Testis (tissue), 3 donors: Measurements from ENCODE around the gene CFB. TPM values are rescaled to one million over a fixed set of nuclear protein-coding genes. Genes with fewer than 3 reads are reported as not detected.

Experiments used
- DNase-seq: peaks from one replicate; pipeline ENCODE4 v3.0.0-alpha.2; 2019
- H3K27ac ChIP-seq, 2 donors: fragments of 200-600 bp; sonication (generic); one replicate each; pipeline ENCODE4 v1.5.1; 2019
- H3K27me3 ChIP-seq: fragments of 200-600 bp; sonication (generic); one replicate; pipeline ENCODE4 v1.5.1; 2019
- H3K36me3 ChIP-seq: fragments of 200-600 bp; sonication (generic); one replicate; pipeline ENCODE4 v1.5.1; 2017; ENCODE audit warnings: low read depth; ENCODE audit errors: missing control alignments
- H3K4me1 ChIP-seq: fragments of 200-600 bp; sonication (generic); one replicate; pipeline ENCODE4 v1.5.1; 2019
- H3K4me3 ChIP-seq, 2 donors: fragments of 200-600 bp; sonication (generic); one replicate each; pipeline ENCODE4 v1.5.1; 2017 to 2019
- H3K9me3 ChIP-seq: fragments of 200-600 bp; sonication (generic); one replicate; pipeline ENCODE4 v1.5.1; 2017
- CTCF ChIP-seq, 3 experiments: fragments of 450-650 bp in 2 of 3; fragments of 200-600 bp in 1 of 3; sonication (generic) in 1 of 3; IDR thresholded peaks; one replicate each; pipeline ENCODE4 v1.5.1; 2016 to 2019; ENCODE audit warnings: antibody characterized with exemption in 3 of 3, mild to moderate bottlenecking in 2 of 3, moderate library complexity in 1 of 3
- POLR2A ChIP-seq: fragments of 450-650 bp; IDR thresholded peaks from one replicate; pipeline ENCODE4 v1.6.1; 2017; ENCODE audit warnings: antibody characterized with exemption, mild to moderate bottlenecking, moderate library complexity
- WGBS, 2 donors: methylation state at CpG; one replicate each; pipeline ENCODE4 v1.1.5; 2018; 5-methylcytosine and 5-hydroxymethylcytosine counted together
- intact Hi-C: fragments of 100-400 bp; cut with DNase I; formaldehyde crosslinking; loops from one replicate; pipeline ENCODE4 v1.15.1; 2023; ENCODE audit warnings: low total_unique reads
- polyA plus RNA-seq: library from polyadenylated mRNA; stranded (reverse); fragments of 350-450 nt; fragmentation: Illumina TruSeq; extraction: RNeasy Lipid Tissue Mini Kit (QIAGEN cat#74804); gene quantifications from one replicate; pipeline ENCODE4 v1.2.3, GENCODE V29; 2014; ENCODE audit warnings: low read depth, low replicate concordance; ENCODE audit not compliant: insufficient read depth
- total RNA-seq, 2 donors: library from RNA; depleted of rRNA; stranded (reverse); fragments of >200 nt; gene quantifications; one replicate each; pipeline ENCODE4 v1.2.3, GENCODE V29; 2016

CFB gene
- total and polyA plus RNA-seq, 3 donors from 2014 or later = 4.8 to 38.6 (median 5.8) TPM

- intact Hi-C loops = no loop called here
- WGBS, 2 donors = 93 to 96% methylated on average over 12 of the region's 12 CpGs
- no peaks in the 10 kb centered on the region for H3K9me3 ChIP-seq
- no peaks in the 10 kb centered on the region for H3K36me3 ChIP-seq
- DNase-seq = no peak
- TF ChIP-seq CTCF (IDR thresholded peaks at IDR 0.05) = no peak
- no peak for TF ChIP-seq POLR2A
- no peaks in the 10 kb centered on the region for H3K27me3 ChIP-seq
- H3K27ac ChIP-seq = no peak overlapping the region
- peaks cover 12% of the 10 kb centered on the region for H3K4me1 ChIP-seq
- no peak overlapping the region for H3K4me3 ChIP-seq
Observed at GRCh38 chr6:31961616-31962015, 15.7 kb downstream of the CFB start.

DNA sequence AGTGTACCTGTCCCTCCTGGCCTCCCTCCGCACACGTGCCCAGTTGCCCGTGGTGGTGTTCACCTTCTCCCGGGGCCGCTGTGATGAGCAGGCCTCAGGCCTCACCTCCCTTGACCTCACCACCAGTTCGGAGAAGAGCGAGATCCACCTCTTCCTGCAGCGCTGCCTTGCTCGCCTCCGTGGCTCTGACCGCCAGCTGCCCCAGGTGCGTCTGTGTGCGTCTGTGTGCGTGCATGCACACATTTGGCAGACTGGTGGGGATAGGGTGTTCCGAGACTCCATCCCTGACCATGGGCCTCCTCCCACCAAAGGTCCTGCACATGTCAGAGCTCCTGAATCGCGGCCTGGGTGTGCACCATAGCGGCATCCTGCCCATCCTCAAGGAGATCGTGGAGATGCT, 18.0 kb downstream of the CFB start:
- Histone ChIP-seq H3K36me3 (no peaks in the 10 kb centered on the region), H3K27me3 (no peaks in the 10 kb centered on the region), H3K4me1 (peaks cover 2% of the 10 kb centered on the region), H3K9me3 (no peaks in the 10 kb centered on the region), H3K4me3 (no peak overlapping the region), H3K27ac (no peak overlapping the region)
- intact Hi-C loops = no loop called here
- TF ChIP-seq POLR2A (no peak), CTCF (IDR thresholded peaks at IDR 0.05) (no peak)
- no peak for DNase-seq
- 96 to 97% methylated on average over 13 to 16 of the region's 19 CpGs for WGBS, 2 donors

DNA sequence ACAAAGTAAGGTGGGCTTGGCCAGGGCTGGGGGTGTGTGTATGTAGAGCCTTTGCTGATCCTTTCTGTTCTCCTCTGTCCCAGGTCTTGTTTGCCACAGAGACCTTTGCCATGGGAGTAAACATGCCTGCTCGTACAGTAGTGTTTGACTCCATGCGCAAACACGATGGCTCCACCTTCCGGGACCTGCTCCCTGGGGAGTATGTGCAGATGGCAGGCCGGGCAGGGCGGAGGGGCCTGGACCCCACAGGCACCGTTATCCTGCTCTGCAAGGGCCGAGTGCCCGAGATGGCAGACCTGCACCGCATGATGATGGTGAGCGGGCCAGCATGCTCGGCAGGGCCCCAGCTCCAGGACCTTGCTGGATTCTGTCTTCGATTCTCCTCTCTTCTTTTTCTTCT, 19.8 kb downstream of the CFB start:
- intact Hi-C loops = no loop called here
- no peak for TF ChIP-seq POLR2A
- no peak for TF ChIP-seq CTCF (IDR thresholded peaks at IDR 0.05)
- 76 to 92% methylated on average over 12 to 13 of the region's 13 CpGs for WGBS, 2 donors
- Histone ChIP-seq H3K27me3 (no peaks in the 10 kb centered on the region), H3K9me3 (no peaks in the 10 kb centered on the region), H3K4me3 (no peak overlapping the region), H3K27ac (no peak overlapping the region), H3K36me3 (no peaks in the 10 kb centered on the region), H3K4me1 (no peaks in the 10 kb centered on the region)
- no peak for DNase-seq

DNA sequence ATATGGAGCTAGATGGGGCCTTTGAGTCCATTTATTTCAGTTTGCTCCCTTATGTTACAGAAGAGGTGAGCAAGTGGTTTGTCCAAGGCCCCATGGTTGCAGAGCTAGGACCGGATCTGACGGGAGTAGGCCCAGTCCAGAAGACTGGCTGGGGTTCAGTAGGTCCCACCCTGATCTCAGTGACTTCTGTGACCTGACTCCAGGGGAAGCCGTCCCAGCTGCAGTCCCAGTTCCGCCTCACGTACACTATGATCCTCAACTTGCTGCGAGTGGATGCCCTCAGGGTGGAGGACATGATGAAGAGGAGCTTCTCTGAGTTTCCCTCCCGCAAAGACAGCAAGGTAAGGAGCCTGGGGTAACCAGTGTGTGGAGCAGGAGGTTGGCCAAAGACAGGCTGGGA, 20.6 kb downstream of the CFB start:
- Histone ChIP-seq H3K27ac (no peak overlapping the region), H3K27me3 (no peaks in the 10 kb centered on the region), H3K4me1 (peaks cover 8% of the 10 kb centered on the region), H3K9me3 (no peaks in the 10 kb centered on the region), H3K4me3 (no peak overlapping the region), H3K36me3 (no peaks in the 10 kb centered on the region)
- TF ChIP-seq CTCF (IDR thresholded peaks at IDR 0.05) = no peak
- TF ChIP-seq POLR2A = no peak
- intact Hi-C loops = no loop called here
- DNase-seq = no peak
- 88 to 91% methylated on average over 4 to 7 of the region's 7 CpGs for WGBS, 2 donors
